ENCODE data around the gene NPHP4. TPM values are rescaled to one million over a fixed set of nuclear protein-coding genes. Genes with fewer than 3 reads are reported as not detected.

NPHP4 gene
- polyA plus RNA-seq, 2 of the 4 experiments (the other 2 are of a cell fraction), result 2.9 to 5.1 TPM

- no peak overlapping the region for H3K4me2 ChIP-seq
- TF ChIP-seq PBX3 (IDR thresholded peaks at IDR 0.05) (no peak), FOXS1 (CRISPR knock-in tag; IDR thresholded peaks at IDR 0.05) (no peak), REST (IDR thresholded peaks at IDR 0.05) (no peak), POLR2AphosphoS2 (conservative IDR thresholded peaks at IDR 0.05; ENCODE audit: low read length) (no peak), CBX2 (IDR thresholded peaks at IDR 0.05; ENCODE audit: borderline replicate concordance, low read depth) (no peak), HOXB5 (CRISPR knock-in tag; IDR thresholded peaks at IDR 0.05) (no peak), RARB (CRISPR knock-in tag; IDR thresholded peaks at IDR 0.05) (no peak), RAD21 (conservative IDR thresholded peaks at IDR 0.05 in 1 of 2, IDR thresholded peaks at IDR 0.05 in 1 of 2) (no peak), ESRRA (IDR thresholded peaks at IDR 0.05; ENCODE audit: borderline replicate concordance, low read length) (no peak), KDM5A (IDR thresholded peaks at IDR 0.05) (no peak), CHD2 (IDR thresholded peaks at IDR 0.05; ENCODE audit: low read length, partially characterized antibody) (no peak), USF2 (IDR thresholded peaks at IDR 0.05) (no peak), JUNB (IDR thresholded peaks at IDR 0.05) (no peak), ZFP36 (IDR thresholded peaks at IDR 0.05; ENCODE audit: borderline replicate concordance, partially characterized antibody) (no peak), CBX8 (IDR thresholded peaks at IDR 0.05) (no peak), RFX5 (IDR thresholded peaks at IDR 0.05) (no peak), HES2 (IDR thresholded peaks at IDR 0.05) (no peak), ATOH8 (CRISPR knock-in tag; IDR thresholded peaks at IDR 0.05; ENCODE audit: low read depth) (no peak)
- FAIRE-seq (no peak), DNase-seq (ENCODE audit: low read depth in 1 of 2, low spot score in 1 of 2) (no peak), ATAC-seq (no peak)
- H3K27ac ChIP-seq, result no peak overlapping the region
- no peak overlapping the region for H3K4me3 ChIP-seq
- H3K4me1 ChIP-seq, result peaks cover 11% of the 10 kb centered on the region; the same call in 2 of the 3 replicates
- WGBS (ENCODE audit: missing lambda C conversion rate), result 95% methylated on average over 13 of the region's 13 CpGs
- H3K9me3 ChIP-seq, result no peaks in the 10 kb centered on the region
- POLR2A ChIA-PET, result no interaction called here
- CTCF ChIA-PET, result interaction anchor here (0.9 kb wide), 1 partner anchor 262 kb away, joined by 3 read pairs; no protein-coding TSS in a partner anchor
These were observed 6.2 kb downstream of the NPHP4 start for GRCh38 chr1:5986018-5986417.

GRCh38 chr1:5985250-5985649 lies 7.0 kb downstream of the NPHP4 start:
- Histone ChIP-seq H3K9me3 (no peaks in the 10 kb centered on the region), H3K4me3 (no peak overlapping the region), H3K27ac (no peak overlapping the region), H3K4me1 (peaks cover 16% of the 10 kb centered on the region; the same call in 2 of the 3 replicates), H3K4me2 (no peak overlapping the region)
- ChIA-PET CTCF (no interaction called here), POLR2A (no interaction called here)
- FAIRE-seq, result no peak
- WGBS (ENCODE audit: missing lambda C conversion rate), result 97% methylated on average over 7 of the region's 11 CpGs
- ATAC-seq, result no peak
- no peak for DNase-seq (ENCODE audit: low read depth in 1 of 2, low spot score in 1 of 2)
- no peak for TF ChIP-seq MAFK (IDR thresholded peaks at IDR 0.05; ENCODE audit: partially characterized antibody)
- no peak for TF ChIP-seq CBX2 (IDR thresholded peaks at IDR 0.05; ENCODE audit: borderline replicate concordance, low read depth)
- TF ChIP-seq KDM1A (IDR thresholded peaks at IDR 0.05; ENCODE audit: low read depth), result no peak
- TF ChIP-seq BCL3 (IDR thresholded peaks at IDR 0.05), result no peak
- TF ChIP-seq MAX (IDR thresholded peaks at IDR 0.05), result no peak
- TF ChIP-seq MAZ (IDR thresholded peaks at IDR 0.05; ENCODE audit: borderline replicate concordance, low read depth, low read length), result no peak
- no peak for TF ChIP-seq CHD4 (IDR thresholded peaks at IDR 0.05; ENCODE audit: borderline replicate concordance)
- no peak for TF ChIP-seq NR3C1 (IDR thresholded peaks at IDR 0.05)
- TF ChIP-seq FOXS1 (CRISPR knock-in tag; IDR thresholded peaks at IDR 0.05), result no peak
- TF ChIP-seq FOSL2 (IDR thresholded peaks at IDR 0.05), result no peak
- no peak for TF ChIP-seq FOSL2 (CRISPR knock-in tag; IDR thresholded peaks at IDR 0.05)
- no peak for TF ChIP-seq HMGXB4 (CRISPR knock-in tag; IDR thresholded peaks at IDR 0.05; ENCODE audit: borderline replicate concordance)
- TF ChIP-seq CHD2 (IDR thresholded peaks at IDR 0.05; ENCODE audit: low read length, partially characterized antibody), result no peak
